ENCODE data around the gene SEL1L3. TPM values are rescaled to one million over a fixed set of nuclear protein-coding genes. Genes with fewer than 3 reads are reported as not detected.

The SEL1L3 gene
- total and polyA plus RNA-seq, 2 donors (not counting 1 experiment from before 2014, with no cell fraction given): 120 to 280 TPM

DNA sequence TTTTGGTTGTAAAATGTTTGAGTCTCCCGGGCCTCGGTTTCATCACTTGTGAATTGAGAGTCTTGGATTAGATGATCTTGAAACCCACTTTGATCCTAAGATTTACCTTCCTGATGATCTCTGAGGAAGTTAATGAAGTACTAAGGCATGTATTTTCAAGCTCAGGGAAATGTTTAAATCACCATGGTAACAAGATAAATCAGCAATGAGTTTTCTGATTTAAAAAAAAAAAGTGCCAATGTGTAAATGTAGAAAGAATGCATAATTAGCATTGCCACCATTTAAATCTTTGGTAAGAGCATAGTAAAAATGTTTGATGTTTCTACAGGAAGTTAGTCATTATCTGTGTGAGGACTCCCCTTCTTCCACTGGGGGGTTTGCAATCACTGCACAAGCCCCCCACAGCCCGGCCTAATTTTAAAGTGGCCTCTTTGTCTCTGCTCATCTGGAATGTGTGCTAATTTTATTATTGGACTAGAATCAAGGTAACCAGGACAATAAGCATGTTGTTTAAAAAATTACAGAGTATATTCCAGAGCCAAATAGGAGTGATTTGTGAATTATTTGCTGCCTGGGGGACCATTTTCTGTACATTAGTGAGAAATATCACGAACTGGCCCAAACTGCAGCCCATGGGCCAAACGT lies 113.5 kb downstream of the SEL1L3 start:
- intact Hi-C loops (cut with micrococcal nuclease): no loop called here
- POLR2A ChIA-PET: no interaction called here
- H3K79me2 ChIP-seq (ENCODE audit: control insufficient read depth, insufficient read depth, low read length): no peaks in the 10 kb centered on the region
- H2AFZ ChIP-seq (ENCODE audit: insufficient read depth, low read depth, low read length, poor library complexity, severe bottlenecking): no peak overlapping the region
- no peak overlapping the region for H3K4me3 ChIP-seq (ENCODE audit: control extremely low read depth in 1 of 5, extremely low read depth in 1 of 5, insufficient read depth in 1 of 5, low read depth in 2 of 5, low read length in 4 of 5)
- no peak overlapping the region for H3K27ac ChIP-seq (ENCODE audit: low read length in 2 of 2)
- H3K4me1 ChIP-seq (ENCODE audit: control insufficient read depth in 2 of 2, insufficient read depth in 2 of 2, low read length in 2 of 2): peaks cover 12 to 14% of the 10 kb centered on the region in 2 donors
- Mint-ChIP-seq H3K4me1 (peaks cover 16% of the 10 kb centered on the region), H3K27ac (peak overlapping the region; percentile 41), H3K9me3 (ENCODE audit: insufficient read depth) (no peaks in the 10 kb centered on the region), H3K27me3 (no peaks in the 10 kb centered on the region), H3K4me3 (no peak overlapping the region)
- no peaks in the 10 kb centered on the region for H3K9me3 ChIP-seq (ENCODE audit: control extremely low read depth in 1 of 3, control insufficient read depth in 2 of 3, insufficient read depth in 1 of 3, low read length in 2 of 3)
- no peak overlapping the region for H3K9ac ChIP-seq (ENCODE audit: low read length)
- ATAC-seq (ENCODE audit: low read depth) (no peak), DNase-seq (no peak)
- H3K27me3 ChIP-seq (replicated peaks in 1 of 4; ENCODE audit: control extremely low read depth in 1 of 4, control insufficient read depth in 3 of 4, insufficient read depth in 4 of 4, low read length in 3 of 4): no peaks in the 10 kb centered on the region
- CTCF ChIA-PET: no interaction called here
- H4K20me1 ChIP-seq (ENCODE audit: control insufficient read depth, insufficient read depth, low read length, poor library complexity, severe bottlenecking): peaks cover 6% of the 10 kb centered on the region
- H3K4me2 ChIP-seq (replicated peaks; ENCODE audit: low read depth, low read length, poor library complexity, severe bottlenecking): no peak overlapping the region
- peaks cover 0 to 53% of the 10 kb centered on the region in 2 experiments for H3K36me3 ChIP-seq (replicated peaks in 1 of 2; ENCODE audit: control extremely low read depth in 1 of 2, control insufficient read depth in 1 of 2, extremely low read depth in 1 of 2, insufficient read depth in 2 of 2, low read length in 1 of 2)
- TF ChIP-seq, protein P1, sequence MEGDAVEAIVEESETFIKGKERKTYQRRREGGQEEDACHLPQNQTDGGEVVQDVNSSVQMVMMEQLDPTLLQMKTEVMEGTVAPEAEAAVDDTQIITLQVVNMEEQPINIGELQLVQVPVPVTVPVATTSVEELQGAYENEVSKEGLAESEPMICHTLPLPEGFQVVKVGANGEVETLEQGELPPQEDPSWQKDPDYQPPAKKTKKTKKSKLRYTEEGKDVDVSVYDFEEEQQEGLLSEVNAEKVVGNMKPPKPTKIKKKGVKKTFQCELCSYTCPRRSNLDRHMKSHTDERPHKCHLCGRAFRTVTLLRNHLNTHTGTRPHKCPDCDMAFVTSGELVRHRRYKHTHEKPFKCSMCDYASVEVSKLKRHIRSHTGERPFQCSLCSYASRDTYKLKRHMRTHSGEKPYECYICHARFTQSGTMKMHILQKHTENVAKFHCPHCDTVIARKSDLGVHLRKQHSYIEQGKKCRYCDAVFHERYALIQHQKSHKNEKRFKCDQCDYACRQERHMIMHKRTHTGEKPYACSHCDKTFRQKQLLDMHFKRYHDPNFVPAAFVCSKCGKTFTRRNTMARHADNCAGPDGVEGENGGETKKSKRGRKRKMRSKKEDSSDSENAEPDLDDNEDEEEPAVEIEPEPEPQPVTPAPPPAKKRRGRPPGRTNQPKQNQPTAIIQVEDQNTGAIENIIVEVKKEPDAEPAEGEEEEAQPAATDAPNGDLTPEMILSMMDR (IDR thresholded peaks at IDR 0.05): no peak
- TF ChIP-seq EZH2 (IDR thresholded peaks at IDR 0.05; ENCODE audit: borderline replicate concordance, insufficient read depth, low read depth, low read length, poor library complexity, severe bottlenecking): no peak
- no CpG with 5 or more reads among the region's 5 CpGs for WGBS (ENCODE audit: insufficient coverage)

- ATAC-seq (ENCODE audit: low read depth): no peak
Observed at GRCh38 chr4:25743971-25744370, 118.8 kb downstream of the SEL1L3 start.

More at GRCh38 chr4:25743971-25744370, 118.8 kb downstream of the SEL1L3 start:
- Mint-ChIP-seq H3K4me1 (no peaks in the 10 kb centered on the region), H3K4me3 (no peak overlapping the region), H3K27ac (peak overlapping the region; percentile 50), H3K9me3 (ENCODE audit: insufficient read depth) (no peaks in the 10 kb centered on the region), H3K27me3 (no peaks in the 10 kb centered on the region)
- ChIA-PET POLR2A (no interaction called here), CTCF (no interaction called here)
- Histone ChIP-seq H3K4me3 (ENCODE audit: control extremely low read depth in 1 of 5, extremely low read depth in 1 of 5, insufficient read depth in 1 of 5, low read depth in 2 of 5, low read length in 4 of 5) (no peak overlapping the region), H3K27me3 (replicated peaks in 1 of 4; ENCODE audit: control extremely low read depth in 1 of 4, control insufficient read depth in 3 of 4, insufficient read depth in 4 of 4, low read length in 3 of 4) (no peaks in the 10 kb centered on the region), H3K9me3 (ENCODE audit: control extremely low read depth in 1 of 3, control insufficient read depth in 2 of 3, insufficient read depth in 1 of 3, low read length in 2 of 3) (no peaks in the 10 kb centered on the region), H3K36me3 (replicated peaks in 1 of 2; ENCODE audit: control extremely low read depth in 1 of 2, control insufficient read depth in 1 of 2, extremely low read depth in 1 of 2, insufficient read depth in 2 of 2, low read length in 1 of 2) (peaks cover 0 to 23% of the 10 kb centered on the region in 2 experiments), H3K27ac (ENCODE audit: low read length in 2 of 2) (no peak overlapping the region), H3K79me2 (ENCODE audit: control insufficient read depth, insufficient read depth, low read length) (no peaks in the 10 kb centered on the region), H3K4me1 (ENCODE audit: control insufficient read depth in 2 of 2, insufficient read depth in 2 of 2, low read length in 2 of 2) (no peaks in the 10 kb centered on the region), H3K9ac (ENCODE audit: low read length) (no peak overlapping the region), H2AFZ (ENCODE audit: insufficient read depth, low read depth, low read length, poor library complexity, severe bottlenecking) (no peak overlapping the region), H4K20me1 (ENCODE audit: control insufficient read depth, insufficient read depth, low read length, poor library complexity, severe bottlenecking) (no peaks in the 10 kb centered on the region), H3K4me2 (replicated peaks; ENCODE audit: low read depth, low read length, poor library complexity, severe bottlenecking) (no peak overlapping the region)
- 89% methylated on average over 2 of the region's 3 CpGs for WGBS (ENCODE audit: insufficient coverage)
- no peak for DNase-seq
- no peak for TF ChIP-seq EZH2 (IDR thresholded peaks at IDR 0.05; ENCODE audit: borderline replicate concordance, insufficient read depth, low read depth, low read length, poor library complexity, severe bottlenecking)
- TF ChIP-seq, protein P1 (IDR thresholded peaks at IDR 0.05): no peak
- intact Hi-C loops (cut with micrococcal nuclease): no loop called here
